Duodenal mucosa (tissue), 2 donors: ENCODE measurements around the gene KATNAL1.
"Not testable (repeated sequence)": the region's sequence is repeated elsewhere in the genome, so short reads cannot be mapped to it uniquely, and the experiment has no call there.

Experiments used
- H3K27ac ChIP-seq: one replicate; pipeline ENCODE4 v1.7.0; 2013; ENCODE audit warnings: low read depth, low read length
- H3K27me3 ChIP-seq, 2 donors: one replicate each; pipeline ENCODE4 v1.7.0; 2013; ENCODE audit warnings: low read length in 2 of 2, control low read depth in 1 of 2; ENCODE audit not compliant: insufficient read depth in 2 of 2, control insufficient read depth in 1 of 2
- H3K36me3 ChIP-seq, 2 donors: one replicate each; pipeline ENCODE4 v1.7.0; 2013; ENCODE audit warnings: low read length in 2 of 2, control low read depth in 1 of 2; ENCODE audit not compliant: insufficient read depth in 2 of 2, control insufficient read depth in 1 of 2
- H3K4me1 ChIP-seq, 2 donors: one replicate each; pipeline ENCODE4 v1.7.0; 2013; ENCODE audit warnings: low read length in 2 of 2, control low read depth in 1 of 2; ENCODE audit not compliant: insufficient read depth in 2 of 2, control insufficient read depth in 1 of 2
- H3K4me3 ChIP-seq, 2 donors: one replicate each; pipeline ENCODE4 v1.7.0; 2013; ENCODE audit warnings: low read length in 2 of 2, low read depth in 1 of 2
- H3K9ac ChIP-seq, 2 donors: one replicate each; pipeline ENCODE4 v1.7.0; 2013; ENCODE audit warnings: low read length in 2 of 2, low read depth in 1 of 2
- H3K9me3 ChIP-seq, 2 donors: one replicate each; pipeline ENCODE4 v1.7.0; 2013; ENCODE audit warnings: low read length in 2 of 2, control low read depth in 1 of 2; ENCODE audit not compliant: control insufficient read depth in 1 of 2

Gene KATNAL1

DNA sequence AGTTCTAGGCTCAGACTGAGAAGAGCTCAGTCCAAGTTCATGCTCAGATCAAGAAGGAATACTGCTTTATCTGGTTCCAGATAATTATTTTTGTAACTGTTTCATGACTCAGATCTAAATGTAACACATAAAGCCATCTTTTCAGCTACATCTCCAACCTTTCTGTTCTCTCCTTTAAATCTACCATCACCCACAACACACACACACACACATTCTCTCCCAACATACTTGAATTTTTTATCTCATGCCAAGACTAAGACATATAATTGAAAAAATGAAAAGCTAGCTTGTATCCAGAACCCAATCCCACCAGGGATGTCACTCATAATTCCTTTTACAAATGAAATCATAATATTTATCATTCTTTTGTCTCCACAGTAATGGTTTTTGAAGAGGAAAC is 7.6 kb downstream of the KATNAL1 start:
- Histone ChIP-seq H3K9ac (no peak overlapping the region), H3K27me3 (no peaks in the 10 kb centered on the region), H3K27ac (no peak overlapping the region), H3K36me3 (no peaks in the 10 kb centered on the region), H3K4me1 (no peaks in the 10 kb centered on the region), H3K4me3 (no peak overlapping the region), H3K9me3 (no peaks in the 10 kb centered on the region)

DNA sequence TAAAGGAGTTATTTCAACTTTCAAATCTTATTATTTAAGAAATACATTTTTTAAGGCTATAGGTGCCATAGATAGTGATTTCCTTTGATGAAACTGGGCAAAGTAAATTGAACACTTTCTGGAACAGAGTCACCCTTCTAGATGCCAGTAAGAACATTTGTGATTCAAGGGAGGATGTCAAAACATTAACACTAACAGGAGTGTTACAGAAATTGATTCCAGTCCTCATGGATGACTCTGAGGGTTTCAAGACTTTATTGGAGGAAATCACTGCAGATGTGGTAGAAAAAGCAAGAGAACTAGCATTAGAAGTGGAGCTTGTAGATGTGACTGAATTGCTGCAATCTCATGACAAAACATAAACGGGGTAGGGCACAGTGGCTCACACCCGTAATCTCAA is 12.2 kb downstream of the KATNAL1 start:
- Histone ChIP-seq H3K27ac (no peak overlapping the region), H3K4me1 (no peaks in the 10 kb centered on the region), H3K9me3 (no peaks in the 10 kb centered on the region), H3K9ac (no peak overlapping the region), H3K4me3 (no peak overlapping the region), H3K36me3 (no peaks in the 10 kb centered on the region), H3K27me3 (no peaks in the 10 kb centered on the region)

DNA sequence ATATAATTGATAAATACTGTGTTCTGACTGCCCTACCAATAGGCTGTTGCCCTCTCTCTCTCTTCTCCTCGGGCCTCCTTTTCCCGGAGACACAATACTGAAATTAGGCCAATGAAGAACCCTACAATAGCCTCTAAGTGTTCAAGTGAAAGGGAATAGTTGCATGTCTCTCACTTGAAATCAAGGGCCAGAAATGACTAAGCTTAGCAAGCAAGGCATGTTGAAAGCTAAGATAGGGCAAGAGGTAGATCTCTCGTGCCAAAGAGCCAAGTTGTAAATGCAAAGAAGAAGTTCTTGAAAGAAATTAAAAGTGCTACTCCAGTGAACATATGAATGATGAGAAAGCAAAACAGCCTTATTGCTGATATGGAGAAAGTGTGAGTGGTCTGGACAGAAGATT is 13.3 kb downstream of the KATNAL1 start:
- Histone ChIP-seq H3K4me1 (no peaks in the 10 kb centered on the region), H3K9me3 (no peaks in the 10 kb centered on the region), H3K27me3 (no peaks in the 10 kb centered on the region), H3K4me3 (no peak overlapping the region), H3K27ac (no peak overlapping the region), H3K36me3 (no peaks in the 10 kb centered on the region), H3K9ac (no peak overlapping the region)

DNA sequence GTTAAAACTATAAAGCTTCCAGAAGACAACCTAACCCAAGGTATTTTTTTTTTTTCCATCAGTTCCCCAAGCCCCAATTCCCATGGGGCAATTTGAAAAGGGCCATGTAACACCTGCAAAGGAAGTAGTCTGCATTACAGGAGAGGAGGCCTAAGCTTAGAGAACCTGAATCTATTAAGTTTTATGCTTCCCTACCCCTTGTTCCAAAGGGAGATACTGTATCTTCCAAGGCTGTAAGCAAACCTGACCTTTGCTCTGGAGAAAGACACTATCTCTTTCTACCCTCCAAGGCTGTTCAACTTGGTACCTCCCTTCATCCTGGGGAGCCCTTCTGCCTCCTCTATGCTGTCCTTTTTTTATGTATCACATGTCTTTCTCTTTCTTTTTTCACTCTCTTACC is 15.0 kb downstream of the KATNAL1 start:
- Histone ChIP-seq H3K27me3 (no peaks in the 10 kb centered on the region), H3K9ac (no peak overlapping the region), H3K9me3 (no peaks in the 10 kb centered on the region), H3K4me1 (no peaks in the 10 kb centered on the region), H3K36me3 (no peaks in the 10 kb centered on the region), H3K27ac (no peak overlapping the region), H3K4me3 (no peak overlapping the region)

DNA sequence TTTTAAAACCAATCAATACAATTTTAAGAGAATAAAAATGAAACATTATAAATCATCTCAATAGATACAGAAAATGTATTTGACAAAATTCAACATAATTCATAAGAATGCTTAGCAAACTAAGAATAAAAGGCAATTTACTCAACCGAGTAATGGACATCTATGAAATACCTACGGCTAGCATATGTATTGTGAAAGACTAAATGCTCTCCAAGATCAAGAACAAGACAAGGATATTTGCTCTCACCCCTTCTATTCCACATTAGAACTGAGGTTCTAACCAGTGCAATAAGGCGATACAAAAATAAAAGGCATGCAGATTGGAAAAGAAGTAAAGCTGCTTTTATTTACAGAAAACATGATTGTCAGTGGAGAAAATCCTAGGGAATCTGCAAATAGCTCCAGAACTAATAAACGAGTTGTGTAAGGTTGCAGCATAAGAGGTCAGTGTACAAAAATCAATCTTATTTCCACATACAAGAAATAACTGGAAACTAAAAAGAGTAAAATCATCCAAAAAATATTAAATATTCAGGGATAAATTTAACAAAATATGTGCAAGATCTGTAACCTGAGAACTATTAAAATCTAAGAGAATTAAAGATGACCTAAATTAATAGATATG is 16.4 kb downstream of the KATNAL1 start:
- Histone ChIP-seq H3K9ac (no peak overlapping the region), H3K4me3 (no peak overlapping the region), H3K9me3 (no peaks in the 10 kb centered on the region), H3K36me3 (no peaks in the 10 kb centered on the region), H3K27ac (no peak overlapping the region), H3K27me3 (no peaks in the 10 kb centered on the region), H3K4me1 (no peaks in the 10 kb centered on the region)

DNA sequence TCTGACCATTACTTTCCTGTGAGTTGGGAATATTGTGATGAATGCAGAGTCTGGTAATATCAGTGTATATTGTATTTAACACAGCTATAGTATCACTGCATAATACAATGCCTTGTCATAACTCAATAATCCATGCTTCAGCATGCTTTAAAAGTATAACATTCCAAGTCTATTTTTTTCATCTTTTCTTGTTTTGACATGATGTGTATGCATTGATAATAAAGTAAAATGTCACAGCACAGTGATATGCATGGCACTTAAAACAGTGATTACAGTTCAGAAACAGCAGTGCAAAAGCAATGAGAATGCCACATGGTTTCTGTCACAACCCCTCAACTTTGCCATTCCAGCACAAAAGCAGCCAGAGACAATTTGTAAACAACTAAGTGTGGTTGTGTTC is 17.8 kb downstream of the KATNAL1 start:
- no peaks in the 10 kb centered on the region for H3K36me3 ChIP-seq
- H3K9ac ChIP-seq, result no peak overlapping the region
- H3K9me3 ChIP-seq, result no peaks in the 10 kb centered on the region
- no peaks in the 10 kb centered on the region for H3K4me1 ChIP-seq
- H3K27me3 ChIP-seq, result no peaks in the 10 kb centered on the region
- H3K4me3 ChIP-seq, result no peak overlapping the region
- H3K27ac ChIP-seq, result no peak overlapping the region

DNA sequence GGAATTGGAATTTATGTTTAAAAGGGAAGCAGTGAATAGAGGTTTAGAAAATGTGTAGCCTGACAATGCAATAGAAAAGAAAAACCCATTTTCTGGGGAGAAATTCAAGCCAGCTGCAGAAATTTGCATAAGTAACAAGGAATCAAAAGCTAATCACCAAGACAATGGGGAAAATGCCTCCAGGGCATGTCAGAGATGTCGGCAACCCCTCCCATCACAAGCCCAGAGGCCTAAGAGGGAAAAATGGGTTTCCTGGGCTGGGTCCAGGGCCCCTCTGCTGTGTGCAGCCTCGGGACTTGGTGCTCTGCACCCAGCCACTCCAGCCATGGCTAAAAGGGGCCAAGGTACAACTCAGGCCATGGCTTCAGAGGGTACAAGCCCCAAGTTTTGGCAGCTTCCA is 21.3 kb downstream of the KATNAL1 start:
- H3K27me3 ChIP-seq, H3K27ac ChIP-seq, H3K36me3 ChIP-seq, H3K9me3 ChIP-seq, H3K9ac ChIP-seq, H3K4me1 ChIP-seq, H3K4me3 ChIP-seq: not testable (repeated sequence)

DNA sequence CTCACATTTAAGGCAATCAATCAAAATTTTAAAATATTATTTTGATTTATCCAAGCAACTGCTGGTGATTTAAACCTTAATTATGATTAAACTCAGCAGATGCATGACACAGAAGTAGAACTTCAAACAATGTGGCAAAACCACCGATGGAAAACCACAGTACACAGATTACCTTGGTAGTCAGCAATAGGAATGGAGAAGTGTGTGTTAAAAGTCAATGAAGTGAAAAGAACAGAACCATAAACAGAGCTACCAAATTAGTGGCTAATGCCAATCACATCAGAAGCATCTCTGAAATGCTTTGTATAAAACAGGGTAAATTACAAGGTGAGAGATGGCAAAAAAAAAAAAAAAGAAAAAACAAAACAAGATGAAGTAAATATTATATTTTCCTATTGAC is 31.2 kb downstream of the KATNAL1 start:
- no peak overlapping the region for H3K27ac ChIP-seq
- H3K9me3 ChIP-seq, result peaks cover 0 to 2% of the 10 kb centered on the region in 2 donors
- no peak overlapping the region for H3K9ac ChIP-seq
- no peaks in the 10 kb centered on the region for H3K27me3 ChIP-seq
- H3K4me3 ChIP-seq, result no peak overlapping the region
- no peaks in the 10 kb centered on the region for H3K4me1 ChIP-seq
- H3K36me3 ChIP-seq, result peaks cover 0 to 4% of the 10 kb centered on the region in 2 donors

DNA sequence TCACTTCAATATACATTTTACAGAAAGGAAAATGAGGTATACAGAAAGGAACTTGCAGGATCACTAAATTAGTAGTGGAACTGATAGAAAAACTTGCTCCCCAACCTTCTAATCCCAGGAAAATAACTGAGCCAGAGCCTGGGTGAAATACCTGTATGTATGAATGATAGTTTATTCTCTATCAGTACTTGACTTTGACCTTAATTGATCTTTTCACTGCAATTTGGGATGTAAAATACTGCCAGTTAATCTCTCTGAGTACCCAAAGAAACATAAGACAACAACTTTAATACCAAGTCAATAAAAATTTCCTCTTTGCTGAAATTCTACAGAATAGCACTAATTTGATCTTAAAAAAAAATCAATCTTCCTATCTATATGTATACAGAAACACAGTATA is 33.3 kb downstream of the KATNAL1 start:
- Histone ChIP-seq H3K27ac (no peak overlapping the region), H3K9me3 (peaks cover 0 to 2% of the 10 kb centered on the region in 2 donors), H3K27me3 (no peaks in the 10 kb centered on the region), H3K36me3 (peaks cover 0 to 4% of the 10 kb centered on the region in 2 donors), H3K9ac (no peak overlapping the region), H3K4me1 (no peaks in the 10 kb centered on the region), H3K4me3 (no peak overlapping the region)

DNA sequence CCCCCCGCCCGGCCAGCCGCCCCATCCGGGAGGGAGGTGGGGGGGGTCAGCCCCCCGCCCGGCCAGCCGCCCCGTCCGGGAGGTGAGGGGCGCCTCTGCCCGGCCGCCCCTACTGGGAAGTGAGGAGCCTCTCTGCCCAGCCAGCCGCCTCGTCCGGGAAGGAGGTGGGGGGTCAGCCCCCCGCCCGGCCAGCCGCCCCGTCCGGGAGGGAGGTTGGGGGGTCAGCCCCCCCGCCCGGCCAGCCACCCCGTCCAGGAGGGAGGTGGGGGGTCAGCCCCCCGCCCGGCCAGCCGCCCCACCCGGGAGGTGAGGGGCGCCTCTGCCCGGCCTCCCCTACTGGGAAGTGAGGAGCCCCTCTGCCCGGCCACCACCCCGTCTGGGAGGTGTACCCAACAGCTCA is 37.3 kb downstream of the KATNAL1 start:
- not testable (repeated sequence) for H3K36me3 ChIP-seq, H3K9me3 ChIP-seq, H3K9ac ChIP-seq, H3K4me1 ChIP-seq, H3K4me3 ChIP-seq, H3K27me3 ChIP-seq, H3K27ac ChIP-seq

DNA sequence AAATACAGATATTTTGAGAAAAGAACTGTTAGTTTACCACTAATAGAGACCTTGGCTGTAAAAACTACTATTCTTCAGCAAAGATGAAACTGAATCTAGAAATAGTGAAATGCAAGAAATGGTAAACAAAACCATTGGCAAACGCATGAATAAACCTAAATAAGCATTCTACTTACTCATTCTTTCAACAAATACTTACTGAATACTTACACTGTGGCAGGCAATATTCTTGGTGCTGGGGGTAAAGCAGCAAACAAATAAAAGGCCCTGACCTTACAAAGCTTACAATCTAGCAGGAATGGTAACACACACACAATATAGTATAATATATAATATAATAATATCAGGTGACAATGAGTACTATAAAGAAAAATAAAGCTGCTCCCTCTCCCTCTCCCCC is 38.7 kb downstream of the KATNAL1 start:
- no peaks in the 10 kb centered on the region for H3K36me3 ChIP-seq
- no peaks in the 10 kb centered on the region for H3K27me3 ChIP-seq
- H3K9me3 ChIP-seq, result no peaks in the 10 kb centered on the region
- H3K4me1 ChIP-seq, result no peaks in the 10 kb centered on the region
- no peak overlapping the region for H3K4me3 ChIP-seq
- H3K9ac ChIP-seq, result no peak overlapping the region
- H3K27ac ChIP-seq, result no peak overlapping the region
